Thymus (tissue), 11 donors: ENCODE data around the gene ST3GAL5. TPM values are rescaled to one million over a fixed set of nuclear protein-coding genes. Genes with fewer than 3 reads are reported as not detected.
A peak's percentile ranks its signal among the peaks of the same experiment; 100 is the strongest.

Experiments used
- DNase-seq, 9 donors: peaks; one replicate each; pipeline ENCODE4 v3.0.0-alpha.2; 2013; ENCODE audit warnings: low spot score in 9 of 9, low read depth in 6 of 9, missing footprints in 1 of 9
- H3K27ac ChIP-seq, 2 donors: one replicate each; pipeline ENCODE4 v1.5.1; 2013; ENCODE audit warnings: control low read depth in 1 of 2, low read depth in 1 of 2, low read length in 1 of 2, mild to moderate bottlenecking in 1 of 2, moderate library complexity in 1 of 2
- H3K27me3 ChIP-seq, 2 donors: one replicate each; pipeline ENCODE4 v1.5.1; 2013; ENCODE audit warnings: low read length in 1 of 2; ENCODE audit not compliant: control insufficient read depth in 2 of 2, insufficient read depth in 1 of 2
- H3K36me3 ChIP-seq, 2 donors: one replicate each; pipeline ENCODE4 v1.5.1; 2013; ENCODE audit warnings: low read length in 1 of 2, mild to moderate bottlenecking in 1 of 2, moderate library complexity in 1 of 2; ENCODE audit not compliant: control insufficient read depth in 2 of 2, insufficient read depth in 2 of 2
- H3K4me1 ChIP-seq, 2 donors: one replicate each; pipeline ENCODE4 v1.5.1; 2013; ENCODE audit warnings: low read length in 2 of 2; ENCODE audit not compliant: control insufficient read depth in 2 of 2, insufficient read depth in 2 of 2
- H3K4me3 ChIP-seq, 2 donors: one replicate each; pipeline ENCODE4 v1.5.1; 2013; ENCODE audit warnings: low read length in 2 of 2, control low read depth in 1 of 2, mild to moderate bottlenecking in 1 of 2
- H3K9me3 ChIP-seq, 2 donors: one replicate each; pipeline ENCODE4 v1.5.1; 2013; ENCODE audit warnings: low read length in 1 of 2, mild to moderate bottlenecking in 1 of 2; ENCODE audit not compliant: control insufficient read depth in 2 of 2, insufficient read depth in 1 of 2
- WGBS: extraction: QIAGEN DNeasy Blood & Tissue Kit; methylation state at CpG from one replicate; pipeline ENCODE4 v1.1.7; 2013; 5-methylcytosine and 5-hydroxymethylcytosine counted together
- polyA plus RNA-seq: library from polyadenylated mRNA; stranded (reverse); fragments of 200-250 nt; gene quantifications from one replicate; pipeline ENCODE4 v1.2.3, GENCODE V29; 2013
- total RNA-seq: library from RNA; stranded (reverse); fragments of 120-200 nt; gene quantifications from one replicate; pipeline ENCODE4 v1.2.4, GENCODE V29; 2013
- donor health status: healthy.

The ST3GAL5 gene
- total and polyA plus RNA-seq, 2 donors, result 35.4 to 39.2 TPM

DNA sequence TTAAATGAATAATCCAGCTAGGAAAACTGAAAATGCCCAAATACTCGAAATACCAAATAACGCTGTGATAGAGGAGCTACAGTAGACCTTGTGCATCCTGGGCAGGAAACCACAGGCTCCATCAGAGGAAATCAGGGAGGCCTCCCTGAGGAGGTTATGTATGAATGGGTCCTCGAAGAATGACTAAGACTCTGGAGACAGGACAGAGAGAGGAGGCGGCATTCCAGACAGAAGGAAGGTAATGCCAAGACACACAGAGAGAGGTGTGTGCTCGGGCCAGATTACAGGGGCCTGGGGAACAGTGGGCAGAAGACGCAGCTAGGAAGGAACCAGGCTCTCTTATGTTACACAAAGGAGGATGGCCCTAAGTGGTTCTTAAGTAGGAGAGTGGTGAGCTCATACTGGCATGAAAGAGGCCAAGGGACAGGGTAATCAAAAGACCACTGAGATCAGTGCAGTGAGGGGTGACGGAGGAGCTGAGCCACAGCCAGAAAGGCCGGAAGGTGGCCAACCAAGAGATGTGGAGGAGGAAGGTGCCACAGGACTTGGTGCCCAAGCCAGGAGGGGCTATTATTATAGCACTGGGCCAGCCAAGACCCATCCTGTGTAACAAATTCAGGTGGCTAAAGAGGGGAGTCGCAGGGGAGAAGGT is 9.9 kb downstream of the ST3GAL5 start:
- H3K36me3 ChIP-seq, result peaks cover 6 to 36% of the 10 kb centered on the region in 2 donors
- H3K4me1 ChIP-seq, result peaks cover 8 to 31% of the 10 kb centered on the region in 2 donors
- no peak overlapping the region for H3K4me3 ChIP-seq
- 69% methylated on average over 9 of the region's 9 CpGs for WGBS
- no peak for DNase-seq
- H3K27me3 ChIP-seq, result no peaks in the 10 kb centered on the region
- H3K27ac ChIP-seq, result no peak overlapping the region
- peaks cover 0 to 14% of the 10 kb centered on the region in 2 donors for H3K9me3 ChIP-seq

DNA sequence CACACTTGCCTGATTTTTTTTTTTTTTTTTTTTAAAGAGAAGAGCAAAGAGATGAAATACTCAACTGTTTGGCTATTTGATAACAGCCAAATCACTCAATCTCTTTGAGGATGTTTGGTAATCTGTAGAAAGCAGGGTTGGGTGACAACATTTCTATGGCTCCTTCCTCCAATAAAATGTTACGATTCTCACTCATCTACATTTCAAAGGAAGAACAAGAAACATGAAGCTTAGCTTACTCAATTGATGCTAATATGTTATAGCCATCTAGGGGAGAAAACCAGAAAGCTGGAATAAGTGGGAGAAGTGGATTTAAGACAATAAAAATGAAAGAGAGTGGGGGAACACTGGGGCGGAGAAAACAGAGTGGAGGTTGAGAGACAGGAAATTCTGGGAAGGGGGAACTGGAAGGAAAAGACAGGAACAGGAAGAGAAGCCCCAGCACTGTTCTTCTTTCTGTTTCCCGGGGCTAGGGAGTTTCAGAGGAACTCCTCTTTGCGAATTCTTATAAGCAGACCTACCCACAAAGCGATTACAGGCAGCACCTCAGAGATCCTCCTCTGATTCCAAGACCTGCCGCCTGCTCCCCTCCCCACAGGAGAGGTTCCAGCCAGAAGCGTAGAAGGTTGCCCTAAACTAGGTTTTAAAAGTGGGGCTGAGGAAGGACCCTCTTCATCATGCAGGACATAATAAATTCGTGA is 13.3 kb downstream of the ST3GAL5 start:
- Histone ChIP-seq H3K4me3 (no peak overlapping the region), H3K27me3 (no peaks in the 10 kb centered on the region), H3K27ac (peak overlapping the region in 1 of 2 donors; percentile 59), H3K9me3 (peaks cover 0 to 4% of the 10 kb centered on the region in 2 donors), H3K4me1 (peaks cover 8 to 33% of the 10 kb centered on the region in 2 donors), H3K36me3 (peaks cover 6 to 33% of the 10 kb centered on the region in 2 donors)
- no peak for DNase-seq
- WGBS, result 63% methylated on average over 8 of the region's 8 CpGs

DNA sequence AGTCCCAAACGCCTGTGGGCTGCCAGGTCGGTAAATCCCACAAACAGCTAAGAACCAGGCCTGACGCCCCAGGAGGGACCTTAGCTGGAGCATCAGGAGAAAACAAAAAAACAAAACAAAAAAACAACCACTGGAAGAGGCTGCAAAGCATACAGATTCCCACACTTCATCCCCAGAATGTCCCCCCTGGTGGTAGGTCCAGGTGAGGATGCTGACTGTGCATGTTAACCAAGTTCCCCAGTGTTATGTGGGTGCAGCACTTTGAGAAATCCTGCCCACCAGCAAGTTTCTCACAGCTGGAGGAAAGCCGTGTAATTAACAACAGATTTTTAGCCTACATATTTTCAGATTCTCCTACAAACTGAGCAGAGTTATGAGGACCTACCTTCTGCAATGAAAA is 15.1 kb downstream of the ST3GAL5 start:
- Histone ChIP-seq H3K4me3 (no peak overlapping the region), H3K4me1 (peaks cover 1 to 23% of the 10 kb centered on the region in 2 donors), H3K9me3 (peaks cover 0 to 4% of the 10 kb centered on the region in 2 donors), H3K27me3 (no peaks in the 10 kb centered on the region), H3K27ac (no peak overlapping the region), H3K36me3 (peaks cover 19 to 46% of the 10 kb centered on the region in 2 donors)
- WGBS, result 95% methylated on average over 4 of the region's 4 CpGs
- no peak for DNase-seq

GRCh38 chr2:85872536-85873161 is 16.1 kb downstream of the ST3GAL5 start:
- H3K4me1 ChIP-seq, result peaks cover 0 to 19% of the 10 kb centered on the region in 2 donors
- peaks cover 19 to 46% of the 10 kb centered on the region in 2 donors for H3K36me3 ChIP-seq
- no peak overlapping the region for H3K27ac ChIP-seq
- WGBS, result 97% methylated on average over 16 of the region's 16 CpGs
- no peaks in the 10 kb centered on the region for H3K27me3 ChIP-seq
- DNase-seq, result no peak
- H3K9me3 ChIP-seq, result peaks cover 0 to 4% of the 10 kb centered on the region in 2 donors
- no peak overlapping the region for H3K4me3 ChIP-seq

DNA sequence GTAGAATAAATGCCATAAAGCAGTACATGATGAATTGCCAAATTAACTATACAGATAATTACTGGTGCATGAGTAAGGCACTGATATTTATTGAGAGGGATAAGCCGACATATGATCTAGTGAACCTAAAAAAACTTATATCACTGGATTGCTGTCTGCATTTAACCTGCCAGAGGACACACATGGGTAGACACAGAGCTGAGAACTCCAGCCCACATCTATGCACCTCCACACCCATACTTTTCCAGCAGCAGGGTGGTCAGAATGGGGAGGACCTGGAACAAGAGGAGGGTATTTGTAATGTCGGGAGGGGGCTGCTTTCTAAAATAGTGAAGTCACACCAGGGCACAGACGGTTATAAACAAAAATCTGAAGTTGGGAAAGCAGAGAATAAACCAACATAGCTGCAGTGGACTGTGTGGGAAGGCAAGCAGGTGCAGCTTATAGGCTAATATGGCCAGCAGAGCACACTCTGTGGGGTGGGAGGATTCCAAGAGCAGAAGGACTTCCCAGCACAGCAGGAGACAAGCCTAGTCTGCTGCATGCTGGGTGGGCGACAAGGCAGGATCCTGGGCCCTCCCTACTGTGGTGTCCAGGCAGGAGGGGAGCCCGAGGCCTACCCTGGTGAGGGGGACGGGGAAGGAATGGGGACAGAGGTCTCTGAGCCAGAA is 17.2 kb downstream of the ST3GAL5 start:
- Histone ChIP-seq H3K36me3 (peaks cover 19 to 46% of the 10 kb centered on the region in 2 donors), H3K27me3 (no peaks in the 10 kb centered on the region), H3K4me3 (no peak overlapping the region), H3K9me3 (peaks cover 0 to 4% of the 10 kb centered on the region in 2 donors), H3K4me1 (peaks cover 0 to 18% of the 10 kb centered on the region in 2 donors), H3K27ac (no peak overlapping the region)
- DNase-seq, result no peak
- WGBS, result 98% methylated on average over 6 of the region's 6 CpGs

- WGBS, result 98% methylated on average over 9 of the region's 9 CpGs
Observed at GRCh38 chr2:85868822-85869221, 20.0 kb downstream of the ST3GAL5 start.

GRCh38 chr2:85867556-85868292 is 21.1 kb downstream of the ST3GAL5 start:
- H3K27me3 ChIP-seq, result no peaks in the 10 kb centered on the region
- DNase-seq, result no peak
- peaks cover 0 to under 1% of the 10 kb centered on the region in 2 donors for H3K9me3 ChIP-seq
- 98% methylated on average over 11 of the region's 11 CpGs for WGBS
- peaks cover 22 to 48% of the 10 kb centered on the region in 2 donors for H3K36me3 ChIP-seq
- no peak overlapping the region for H3K27ac ChIP-seq
- H3K4me3 ChIP-seq, result no peak overlapping the region
- H3K4me1 ChIP-seq, result peaks cover 0 to 11% of the 10 kb centered on the region in 2 donors

More at GRCh38 chr2:85868822-85869221, 20.0 kb downstream of the ST3GAL5 start:
- Histone ChIP-seq H3K36me3 (peaks cover 19 to 50% of the 10 kb centered on the region in 2 donors), H3K9me3 (peaks cover 0 to 4% of the 10 kb centered on the region in 2 donors), H3K4me3 (no peak overlapping the region), H3K27me3 (no peaks in the 10 kb centered on the region), H3K4me1 (peaks cover 0 to 14% of the 10 kb centered on the region in 2 donors), H3K27ac (no peak overlapping the region)
- no peak for DNase-seq

GRCh38 chr2:85867121-85867520 is 21.7 kb downstream of the ST3GAL5 start:
- H3K27me3 ChIP-seq, result no peaks in the 10 kb centered on the region
- no peak for DNase-seq
- peaks cover 24 to 49% of the 10 kb centered on the region in 2 donors for H3K36me3 ChIP-seq
- no peaks in the 10 kb centered on the region for H3K9me3 ChIP-seq
- WGBS, result 100% methylated on average over 1 of the region's 1 CpG
- no peak overlapping the region for H3K4me3 ChIP-seq
- H3K27ac ChIP-seq, result no peak overlapping the region
- peaks cover 0 to 11% of the 10 kb centered on the region in 2 donors for H3K4me1 ChIP-seq
